IPS-20b (cell line): ENCODE results near the gene LAMTOR5.

ENCODE experiments used
- H3K27ac ChIP-seq: one replicate; pipeline ENCODE4 v1.5.1; 2013; ENCODE audit warnings: low read length
- H3K27me3 ChIP-seq: 2 replicates; pipeline ENCODE4 v1.6.1; 2013; ENCODE audit warnings: mild to moderate bottlenecking, low read length, inconsistent platforms; ENCODE audit not compliant: insufficient read depth
- H3K36me3 ChIP-seq: 2 replicates; pipeline ENCODE4 v1.6.1; 2013; ENCODE audit warnings: low read depth, mild to moderate bottlenecking, inconsistent platforms, low read length, moderate library complexity; ENCODE audit not compliant: insufficient read depth
- H3K4me1 ChIP-seq: 2 replicates; pipeline ENCODE4 v1.6.1; 2013; ENCODE audit warnings: mild to moderate bottlenecking, control low read depth, inconsistent platforms, low read length, moderate library complexity; ENCODE audit not compliant: insufficient read depth
- H3K4me3 ChIP-seq: 2 replicates; pipeline ENCODE4 v1.5.1; 2013; ENCODE audit warnings: mild to moderate bottlenecking, low read length, inconsistent platforms
- H3K9ac ChIP-seq: 2 replicates; pipeline ENCODE4 v1.6.1; 2013; ENCODE audit warnings: low read depth, mild to moderate bottlenecking, inconsistent platforms, low read length, moderate library complexity
- H3K9me3 ChIP-seq: 2 replicates; pipeline ENCODE4 v1.6.1; 2013; ENCODE audit warnings: mild to moderate bottlenecking, low read depth, low read length, inconsistent platforms; ENCODE audit not compliant: insufficient read depth

The LAMTOR5 gene

GRCh38 chr1:110407260-110408210, at the start of gene LAMTOR5:
LAMTOR5 (minus strand) TSS chr1:110407694; CDS start chr1:110407620, 74 bp downstream.
- Histone ChIP-seq H3K4me1 (no peaks in the 10 kb centered on the region), H3K9ac (peak within 1 kb of the TSS; percentile 99), H3K27ac (peak within 1 kb of the TSS; percentile 89), H3K36me3 (peaks cover 32% of the 10 kb centered on the region), H3K4me3 (peak within 1 kb of the TSS; percentile 99), H3K9me3 (no peaks in the 10 kb centered on the region), H3K27me3 (no peaks in the 10 kb centered on the region)

GRCh38 chr1:110457206-110457605, 49.7 kb upstream of the LAMTOR5 start:
- H3K9ac ChIP-seq = no peak overlapping the region

GRCh38 chr1:110455151-110455550, 47.7 kb upstream of the LAMTOR5 start:
- Histone ChIP-seq H3K4me1 (no peaks in the 10 kb centered on the region), H3K9me3 (no peaks in the 10 kb centered on the region), H3K27ac (no peak overlapping the region), H3K9ac (no peak overlapping the region), H3K36me3 (no peaks in the 10 kb centered on the region), H3K4me3 (no peak overlapping the region), H3K27me3 (no peaks in the 10 kb centered on the region)

More at GRCh38 chr1:110457206-110457605, 49.7 kb upstream of the LAMTOR5 start:
- no peaks in the 10 kb centered on the region for H3K27me3 ChIP-seq
- no peak overlapping the region for H3K4me3 ChIP-seq
- no peaks in the 10 kb centered on the region for H3K4me1 ChIP-seq
- H3K27ac ChIP-seq = no peak overlapping the region
- no peaks in the 10 kb centered on the region for H3K9me3 ChIP-seq
- no peaks in the 10 kb centered on the region for H3K36me3 ChIP-seq

- Histone ChIP-seq H3K27me3 (no peaks in the 10 kb centered on the region), H3K27ac (no peak overlapping the region), H3K9me3 (no peaks in the 10 kb centered on the region), H3K4me1 (peaks cover 7% of the 10 kb centered on the region; the same call in 1 of the 2 replicates), H3K36me3 (no peaks in the 10 kb centered on the region), H3K4me3 (no peak overlapping the region), H3K9ac (no peak overlapping the region)
Observed at GRCh38 chr1:110454328-110454727, 46.8 kb upstream of the LAMTOR5 start.

- Histone ChIP-seq H3K4me1 (peaks cover 7% of the 10 kb centered on the region; the same call in 1 of the 2 replicates), H3K27me3 (no peaks in the 10 kb centered on the region), H3K9ac (no peak overlapping the region), H3K27ac (no peak overlapping the region), H3K36me3 (no peaks in the 10 kb centered on the region), H3K9me3 (no peaks in the 10 kb centered on the region), H3K4me3 (no peak overlapping the region)
Observed at GRCh38 chr1:110453829-110454228, 46.3 kb upstream of the LAMTOR5 start.

- H3K36me3 ChIP-seq = no peaks in the 10 kb centered on the region
- no peaks in the 10 kb centered on the region for H3K9me3 ChIP-seq
- no peaks in the 10 kb centered on the region for H3K27me3 ChIP-seq
- H3K4me3 ChIP-seq = no peak overlapping the region
- H3K27ac ChIP-seq = no peak overlapping the region
- peaks cover 7% of the 10 kb centered on the region; the same call in 1 of the 2 replicates for H3K4me1 ChIP-seq
- H3K9ac ChIP-seq = no peak overlapping the region
Observed at GRCh38 chr1:110452330-110452729, 44.8 kb upstream of the LAMTOR5 start.

- Histone ChIP-seq H3K9ac (no peak within 1 kb of the TSS), H3K36me3 (no peaks in the 10 kb centered on the region), H3K4me1 (peaks cover 7% of the 10 kb centered on the region; the same call in 1 of the 2 replicates), H3K27ac (no peak within 1 kb of the TSS), H3K9me3 (no peaks in the 10 kb centered on the region), H3K27me3 (no peaks in the 10 kb centered on the region), H3K4me3 (no peak within 1 kb of the TSS)
Observed at GRCh38 chr1:110450929-110451328, 43.4 kb upstream of the LAMTOR5 start, which contains the start of gene PROK1. PROK1 (plus strand) TSS chr1:110451149; CDS start chr1:110451217, 68 bp downstream.

GRCh38 chr1:110449661-110450651, 42.5 kb upstream of the LAMTOR5 start:
- Histone ChIP-seq H3K4me1 (peaks cover 7% of the 10 kb centered on the region; the same call in 1 of the 2 replicates), H3K27me3 (no peaks in the 10 kb centered on the region), H3K9me3 (no peaks in the 10 kb centered on the region), H3K36me3 (no peaks in the 10 kb centered on the region), H3K4me3 (no peak overlapping the region), H3K9ac (no peak overlapping the region), H3K27ac (no peak overlapping the region)

GRCh38 chr1:110444561-110444960, 37.1 kb upstream of the LAMTOR5 start:
- Histone ChIP-seq H3K4me1 (peaks cover 1% of the 10 kb centered on the region; the same call in 1 of the 2 replicates), H3K9ac (no peak overlapping the region), H3K36me3 (no peaks in the 10 kb centered on the region), H3K4me3 (no peak overlapping the region), H3K27me3 (no peaks in the 10 kb centered on the region), H3K9me3 (no peaks in the 10 kb centered on the region), H3K27ac (no peak overlapping the region)

GRCh38 chr1:110443451-110443850, 36.0 kb upstream of the LAMTOR5 start:
- H3K36me3 ChIP-seq = no peaks in the 10 kb centered on the region
- no peak overlapping the region for H3K4me3 ChIP-seq
- no peaks in the 10 kb centered on the region for H3K4me1 ChIP-seq
- H3K27ac ChIP-seq = no peak overlapping the region
- H3K27me3 ChIP-seq = no peaks in the 10 kb centered on the region
- no peaks in the 10 kb centered on the region for H3K9me3 ChIP-seq
- H3K9ac ChIP-seq = no peak overlapping the region

- no peaks in the 10 kb centered on the region for H3K36me3 ChIP-seq
- no peaks in the 10 kb centered on the region for H3K4me1 ChIP-seq
- H3K27me3 ChIP-seq = no peaks in the 10 kb centered on the region
- H3K4me3 ChIP-seq = no peak overlapping the region
- H3K27ac ChIP-seq = no peak overlapping the region
- H3K9ac ChIP-seq = no peak overlapping the region
- no peaks in the 10 kb centered on the region for H3K9me3 ChIP-seq
Observed at GRCh38 chr1:110441888-110442287, 34.4 kb upstream of the LAMTOR5 start.
